ENCODE measurements around the gene MRPL52. TPM values are rescaled to one million over a fixed set of nuclear protein-coding genes. Genes with fewer than 3 reads are reported as not detected.

MRPL52 gene
- total RNA-seq, 2 donors from 2014 or later: 17.3 to 65.0 TPM

DNA sequence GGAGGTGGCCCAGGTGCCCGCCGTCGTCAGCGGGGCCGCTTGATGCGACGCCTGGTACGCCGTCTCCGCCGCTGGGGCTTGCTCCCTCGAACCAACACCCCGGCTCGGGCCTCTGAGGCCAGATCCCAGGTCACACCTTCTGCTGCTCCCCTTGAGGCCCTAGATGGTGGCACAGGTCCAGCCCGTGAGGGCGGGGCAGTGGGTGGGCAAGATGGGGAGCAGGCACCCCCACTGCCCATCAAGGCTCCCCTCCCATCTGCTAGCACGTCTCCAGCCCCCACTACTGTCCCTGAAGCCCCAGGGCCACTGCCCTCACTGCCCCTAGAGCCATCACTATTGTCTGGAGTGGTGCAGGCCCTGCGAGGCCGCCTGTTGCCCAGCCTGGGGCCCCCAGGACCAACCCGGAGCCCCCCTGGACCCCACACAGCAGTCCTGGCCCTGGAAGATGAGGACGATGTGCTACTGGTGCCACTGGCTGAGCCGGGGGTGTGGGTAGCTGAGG is 47.4 kb downstream of the MRPL52 start:
- no peak overlapping the region for H3K27ac ChIP-seq
- no peaks in the 10 kb centered on the region for H3K27me3 ChIP-seq (replicated peaks; ENCODE audit: insufficient read depth)
- TF ChIP-seq, protein P1, sequence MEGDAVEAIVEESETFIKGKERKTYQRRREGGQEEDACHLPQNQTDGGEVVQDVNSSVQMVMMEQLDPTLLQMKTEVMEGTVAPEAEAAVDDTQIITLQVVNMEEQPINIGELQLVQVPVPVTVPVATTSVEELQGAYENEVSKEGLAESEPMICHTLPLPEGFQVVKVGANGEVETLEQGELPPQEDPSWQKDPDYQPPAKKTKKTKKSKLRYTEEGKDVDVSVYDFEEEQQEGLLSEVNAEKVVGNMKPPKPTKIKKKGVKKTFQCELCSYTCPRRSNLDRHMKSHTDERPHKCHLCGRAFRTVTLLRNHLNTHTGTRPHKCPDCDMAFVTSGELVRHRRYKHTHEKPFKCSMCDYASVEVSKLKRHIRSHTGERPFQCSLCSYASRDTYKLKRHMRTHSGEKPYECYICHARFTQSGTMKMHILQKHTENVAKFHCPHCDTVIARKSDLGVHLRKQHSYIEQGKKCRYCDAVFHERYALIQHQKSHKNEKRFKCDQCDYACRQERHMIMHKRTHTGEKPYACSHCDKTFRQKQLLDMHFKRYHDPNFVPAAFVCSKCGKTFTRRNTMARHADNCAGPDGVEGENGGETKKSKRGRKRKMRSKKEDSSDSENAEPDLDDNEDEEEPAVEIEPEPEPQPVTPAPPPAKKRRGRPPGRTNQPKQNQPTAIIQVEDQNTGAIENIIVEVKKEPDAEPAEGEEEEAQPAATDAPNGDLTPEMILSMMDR (IDR thresholded peaks at IDR 0.05): no peak
- ATAC-seq (ENCODE audit: insufficient number of reproducible peaks, low FRiP score, low read depth) (no peak), DNase-seq (ENCODE audit: low spot score) (no peak)
- H3K9me3 ChIP-seq: no peaks in the 10 kb centered on the region
- peaks cover 7 to 37% of the 10 kb centered on the region in 2 donors for H3K4me1 ChIP-seq (ENCODE audit: control insufficient read depth in 1 of 2, low read depth in 2 of 2)
- peaks cover 57% of the 10 kb centered on the region for H3K36me3 ChIP-seq
- H3K4me3 ChIP-seq: no peak overlapping the region

DNA sequence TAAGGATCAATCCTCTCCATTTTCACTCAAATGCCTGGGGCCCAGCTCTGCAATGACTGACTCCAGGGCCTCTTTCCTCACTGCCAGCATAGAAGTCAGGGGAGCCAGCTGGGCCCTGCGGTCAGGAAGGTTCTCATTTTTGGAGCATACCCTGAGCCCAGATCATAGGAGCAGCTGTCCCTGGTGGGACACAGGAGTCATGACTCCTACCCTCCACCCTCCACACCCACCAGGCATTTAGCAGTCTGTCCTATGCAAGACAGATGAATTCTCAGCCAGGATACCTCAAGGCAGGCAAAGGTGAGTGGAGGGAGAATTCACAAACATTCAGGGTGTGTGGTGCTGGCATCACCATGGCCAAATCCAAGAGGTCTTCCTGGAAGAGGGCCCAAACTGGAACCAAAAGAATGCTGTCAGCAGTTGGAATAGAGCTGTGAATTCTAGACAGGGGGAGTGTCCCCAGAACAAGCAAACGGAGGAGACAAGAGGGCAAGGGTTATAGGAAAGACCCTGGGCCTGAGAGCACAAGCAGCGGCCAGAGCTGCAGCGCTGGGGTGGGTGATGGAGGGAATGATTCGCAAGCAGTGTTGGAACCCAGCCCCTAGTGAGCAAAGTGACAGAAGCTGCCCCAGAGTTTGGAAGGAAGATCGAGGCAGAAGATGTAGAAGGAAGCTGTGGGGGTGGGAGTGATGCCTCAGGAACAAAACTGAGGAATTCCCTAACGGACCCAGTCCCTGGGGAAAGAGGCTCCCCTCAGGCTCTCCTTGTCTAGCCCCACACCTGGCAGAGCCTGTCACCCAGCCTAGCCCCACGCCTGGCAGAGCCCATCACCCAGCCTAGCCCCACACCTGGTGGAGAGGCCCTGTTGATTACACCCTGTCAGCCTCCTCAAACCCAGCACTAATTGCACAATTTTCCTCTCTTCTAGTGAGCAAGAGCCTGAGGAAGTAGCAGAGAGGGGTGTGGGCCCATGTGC is 48.9 kb downstream of the MRPL52 start:
- DNase-seq (ENCODE audit: low spot score) (no peak), ATAC-seq (ENCODE audit: insufficient number of reproducible peaks, low FRiP score, low read depth) (no peak)
- Histone ChIP-seq H3K9me3 (no peaks in the 10 kb centered on the region), H3K27me3 (replicated peaks; ENCODE audit: insufficient read depth) (no peaks in the 10 kb centered on the region), H3K4me3 (no peak overlapping the region), H3K4me1 (ENCODE audit: control insufficient read depth in 1 of 2, low read depth in 2 of 2) (peaks cover 0 to 28% of the 10 kb centered on the region in 2 donors), H3K36me3 (peaks cover 56% of the 10 kb centered on the region), H3K27ac (no peak overlapping the region)
- TF ChIP-seq, protein P1 (IDR thresholded peaks at IDR 0.05): no peak

DNA sequence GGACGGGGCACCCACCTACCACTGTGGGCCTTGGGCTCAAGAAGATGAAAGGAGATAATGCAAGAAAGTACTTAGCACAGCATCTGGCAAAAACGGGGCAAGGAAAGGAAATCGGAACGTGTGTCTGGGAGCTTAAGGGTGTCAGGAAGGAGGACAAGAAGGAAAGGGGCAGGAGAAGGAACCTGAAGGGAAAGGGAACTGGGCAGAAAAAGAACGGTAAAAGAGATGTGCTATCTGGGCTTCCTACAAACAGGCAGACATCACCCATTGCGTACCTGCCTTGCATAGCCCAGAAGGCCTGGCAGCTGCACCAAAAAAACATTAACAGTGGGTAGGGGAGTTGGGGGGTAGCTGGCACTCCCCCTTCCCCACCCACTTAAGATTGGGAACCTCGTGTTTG is 52.4 kb downstream of the MRPL52 start:
- Histone ChIP-seq H3K4me1 (ENCODE audit: control insufficient read depth in 1 of 2, low read depth in 2 of 2) (peaks cover 0 to 8% of the 10 kb centered on the region in 2 donors), H3K27me3 (replicated peaks; ENCODE audit: insufficient read depth) (no peaks in the 10 kb centered on the region), H3K27ac (no peak overlapping the region), H3K36me3 (peaks cover 21% of the 10 kb centered on the region), H3K9me3 (no peaks in the 10 kb centered on the region), H3K4me3 (no peak overlapping the region)
- TF ChIP-seq, protein P1 (IDR thresholded peaks at IDR 0.05): no peak
- ATAC-seq (ENCODE audit: insufficient number of reproducible peaks, low FRiP score, low read depth) (no peak), DNase-seq (ENCODE audit: low spot score) (no peak)

DNA sequence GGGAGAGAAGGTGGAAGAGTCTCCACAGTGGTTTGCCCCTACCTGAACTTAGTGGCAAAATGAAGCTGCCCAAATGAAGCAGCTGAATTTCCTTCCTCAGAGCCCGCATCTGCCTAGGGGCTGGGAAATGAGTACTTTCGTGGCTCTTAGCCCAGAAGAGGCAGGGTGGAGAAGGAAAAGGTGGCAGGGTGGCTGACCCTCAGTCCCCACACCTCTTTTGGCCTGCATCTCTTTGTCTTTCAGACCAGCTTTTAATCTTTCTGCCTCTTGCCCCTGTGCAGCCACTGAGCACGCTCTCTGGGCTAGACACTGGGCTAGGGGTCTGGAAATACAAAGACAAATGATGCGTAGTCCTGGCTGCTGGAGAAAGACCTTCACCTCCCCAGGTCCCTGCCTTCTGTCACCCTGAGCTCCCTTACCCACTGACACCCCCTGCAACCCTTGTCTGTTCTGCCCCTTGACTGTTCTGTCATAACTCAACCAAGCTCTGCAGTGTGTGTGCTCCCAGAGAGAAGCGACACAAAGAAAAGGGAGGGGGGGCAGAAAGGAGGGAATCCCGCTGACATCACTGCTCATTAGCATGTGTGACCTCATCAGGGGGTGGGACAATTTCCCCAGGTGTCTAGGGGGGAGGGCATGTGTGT is 53.0 kb downstream of the MRPL52 start:
- DNase-seq (ENCODE audit: low spot score): no peak

More for the DNA sequence above, 53.0 kb downstream of the MRPL52 start:
- H3K27ac ChIP-seq: no peak overlapping the region
- peaks cover 15% of the 10 kb centered on the region for H3K36me3 ChIP-seq
- ATAC-seq (ENCODE audit: insufficient number of reproducible peaks, low FRiP score, low read depth): no peak
- no peaks in the 10 kb centered on the region for H3K9me3 ChIP-seq
- TF ChIP-seq, protein P1 (IDR thresholded peaks at IDR 0.05): no peak
- peaks cover 3 to 14% of the 10 kb centered on the region in 2 donors for H3K4me1 ChIP-seq (ENCODE audit: control insufficient read depth in 1 of 2, low read depth in 2 of 2)
- no peaks in the 10 kb centered on the region for H3K27me3 ChIP-seq (replicated peaks; ENCODE audit: insufficient read depth)
- H3K4me3 ChIP-seq: no peak overlapping the region

Data from thoracic aorta (tissue), 2 donors.